ENCODE measurements around the gene PPFIBP1.
A peak's percentile ranks its signal among the peaks of the same experiment; 100 is the strongest.
"Not testable (repeated sequence)": the region's sequence is repeated elsewhere in the genome, so short reads cannot be mapped to it uniquely, and the experiment has no call there.

PPFIBP1 gene

GRCh38 chr12:27544858-27545257, 20.9 kb downstream of the PPFIBP1 start:
- not testable (repeated sequence) for DNase-seq

- DNase-seq: no peak
Observed at GRCh38 chr12:27545665-27546064, 21.7 kb downstream of the PPFIBP1 start.

GRCh38 chr12:27547592-27547991, 23.6 kb downstream of the PPFIBP1 start:
- DNase-seq: no peak

- DNase-seq: peak in 1 of 3 experiments; percentile 83
Observed at GRCh38 chr12:27548301-27549199, 24.5 kb downstream of the PPFIBP1 start.

- DNase-seq: no peak
Observed at GRCh38 chr12:27549236-27549800, 25.3 kb downstream of the PPFIBP1 start.

- DNase-seq: peak; percentile 21 to 42 (median 32)
Observed at GRCh38 chr12:27549801-27550652, 26.0 kb downstream of the PPFIBP1 start.

- no peak for DNase-seq
Observed at GRCh38 chr12:27550653-27550975, 26.6 kb downstream of the PPFIBP1 start.

GRCh38 chr12:27551172-27551840, 27.3 kb downstream of the PPFIBP1 start:
- no peak for DNase-seq

- no peak for DNase-seq
Observed at GRCh38 chr12:27552235-27552634, 28.2 kb downstream of the PPFIBP1 start.

- DNase-seq: no peak
Observed at GRCh38 chr12:27552886-27553560, 29.0 kb downstream of the PPFIBP1 start.

GRCh38 chr12:27553941-27554340, 29.9 kb downstream of the PPFIBP1 start:
- DNase-seq: no peak

- DNase-seq: no peak
Observed at GRCh38 chr12:27554421-27555186, 30.6 kb downstream of the PPFIBP1 start.

GRCh38 chr12:27555361-27555760, 31.4 kb downstream of the PPFIBP1 start:
- no peak for DNase-seq

GRCh38 chr12:27555925-27556778, 32.1 kb downstream of the PPFIBP1 start:
- DNase-seq: no peak

- no peak for DNase-seq
Observed at GRCh38 chr12:27560126-27560525, 36.1 kb downstream of the PPFIBP1 start.

- no peak for DNase-seq
Observed at GRCh38 chr12:27561535-27562350, 37.7 kb downstream of the PPFIBP1 start.

GRCh38 chr12:27564612-27565213, 40.7 kb downstream of the PPFIBP1 start:
- no peak for DNase-seq

GRCh38 chr12:27566159-27566558, 42.2 kb downstream of the PPFIBP1 start:
- no peak for DNase-seq

GRCh38 chr12:27566626-27567025, 42.6 kb downstream of the PPFIBP1 start:
- no peak for DNase-seq
